ENCODE measurements around the gene LRRK1. TPM values are rescaled to one million over a fixed set of nuclear protein-coding genes. Genes with fewer than 3 reads are reported as not detected.

LRRK1 gene
- total RNA-seq, 3 donors from 2014 or later (not counting 1 experiment from before 2014, with no cell fraction given) = 1.2 to 5.5 (median 3.2) TPM

DNA sequence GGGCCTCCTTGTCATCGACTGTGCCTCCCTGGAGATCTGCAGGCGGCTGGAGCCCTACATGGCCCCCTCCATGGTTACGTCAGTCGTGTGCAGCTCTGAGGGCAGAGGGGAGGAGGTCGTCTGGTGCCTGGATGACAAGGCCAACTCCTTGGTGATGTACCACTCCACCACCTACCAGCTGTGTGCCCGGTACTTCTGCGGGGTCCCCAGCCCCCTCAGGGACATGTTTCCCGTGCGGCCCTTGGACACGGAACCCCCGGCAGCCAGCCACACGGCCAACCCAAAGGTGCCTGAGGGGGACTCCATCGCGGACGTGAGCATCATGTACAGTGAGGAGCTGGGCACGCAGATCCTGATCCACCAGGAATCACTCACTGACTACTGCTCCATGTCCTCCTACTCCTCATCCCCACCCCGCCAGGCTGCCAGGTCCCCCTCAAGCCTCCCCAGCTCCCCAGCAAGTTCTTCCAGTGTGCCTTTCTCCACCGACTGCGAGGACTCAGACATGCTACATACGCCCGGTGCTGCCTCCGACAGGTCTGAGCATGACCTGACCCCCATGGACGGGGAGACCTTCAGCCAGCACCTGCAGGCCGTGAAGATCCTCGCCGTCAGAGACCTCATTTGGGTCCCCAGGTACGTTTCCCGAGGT lies 146.5 kb downstream of the LRRK1 start:
- Histone ChIP-seq H3K27me3 (ENCODE audit: control insufficient read depth, insufficient read depth, low read length) (no peaks in the 10 kb centered on the region), H3K27ac (ENCODE audit: low read length) (no peak overlapping the region), H3K36me3 (ENCODE audit: control insufficient read depth, insufficient read depth, low read length) (no peaks in the 10 kb centered on the region), H3K4me1 (ENCODE audit: control insufficient read depth, insufficient read depth, low read length) (no peaks in the 10 kb centered on the region), H3K4me3 (ENCODE audit: low read length) (no peak overlapping the region), H3K9me3 (ENCODE audit: control insufficient read depth, insufficient read depth, low read length) (no peaks in the 10 kb centered on the region)
- H3K27ac Mint-ChIP-seq = no peak overlapping the region
- no peaks in the 10 kb centered on the region for H3K9me3 Mint-ChIP-seq
- H3K4me1 Mint-ChIP-seq = no peaks in the 10 kb centered on the region
- TF ChIP-seq, protein P1, sequence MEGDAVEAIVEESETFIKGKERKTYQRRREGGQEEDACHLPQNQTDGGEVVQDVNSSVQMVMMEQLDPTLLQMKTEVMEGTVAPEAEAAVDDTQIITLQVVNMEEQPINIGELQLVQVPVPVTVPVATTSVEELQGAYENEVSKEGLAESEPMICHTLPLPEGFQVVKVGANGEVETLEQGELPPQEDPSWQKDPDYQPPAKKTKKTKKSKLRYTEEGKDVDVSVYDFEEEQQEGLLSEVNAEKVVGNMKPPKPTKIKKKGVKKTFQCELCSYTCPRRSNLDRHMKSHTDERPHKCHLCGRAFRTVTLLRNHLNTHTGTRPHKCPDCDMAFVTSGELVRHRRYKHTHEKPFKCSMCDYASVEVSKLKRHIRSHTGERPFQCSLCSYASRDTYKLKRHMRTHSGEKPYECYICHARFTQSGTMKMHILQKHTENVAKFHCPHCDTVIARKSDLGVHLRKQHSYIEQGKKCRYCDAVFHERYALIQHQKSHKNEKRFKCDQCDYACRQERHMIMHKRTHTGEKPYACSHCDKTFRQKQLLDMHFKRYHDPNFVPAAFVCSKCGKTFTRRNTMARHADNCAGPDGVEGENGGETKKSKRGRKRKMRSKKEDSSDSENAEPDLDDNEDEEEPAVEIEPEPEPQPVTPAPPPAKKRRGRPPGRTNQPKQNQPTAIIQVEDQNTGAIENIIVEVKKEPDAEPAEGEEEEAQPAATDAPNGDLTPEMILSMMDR (IDR thresholded peaks at IDR 0.05) = no peak
- intact Hi-C loops (cut with micrococcal nuclease) = no loop called here
- ATAC-seq (no peak), DNase-seq (no peak)
- H3K36me3 Mint-ChIP-seq = no peaks in the 10 kb centered on the region
- H3K4me3 Mint-ChIP-seq = no peak overlapping the region
- peaks cover 0 to 4% of the 10 kb centered on the region in 2 donors for H3K27me3 Mint-ChIP-seq (ENCODE audit: low read depth in 2 of 2)
- 92% methylated on average over 28 of the region's 28 CpGs for WGBS (ENCODE audit: insufficient coverage)

DNA sequence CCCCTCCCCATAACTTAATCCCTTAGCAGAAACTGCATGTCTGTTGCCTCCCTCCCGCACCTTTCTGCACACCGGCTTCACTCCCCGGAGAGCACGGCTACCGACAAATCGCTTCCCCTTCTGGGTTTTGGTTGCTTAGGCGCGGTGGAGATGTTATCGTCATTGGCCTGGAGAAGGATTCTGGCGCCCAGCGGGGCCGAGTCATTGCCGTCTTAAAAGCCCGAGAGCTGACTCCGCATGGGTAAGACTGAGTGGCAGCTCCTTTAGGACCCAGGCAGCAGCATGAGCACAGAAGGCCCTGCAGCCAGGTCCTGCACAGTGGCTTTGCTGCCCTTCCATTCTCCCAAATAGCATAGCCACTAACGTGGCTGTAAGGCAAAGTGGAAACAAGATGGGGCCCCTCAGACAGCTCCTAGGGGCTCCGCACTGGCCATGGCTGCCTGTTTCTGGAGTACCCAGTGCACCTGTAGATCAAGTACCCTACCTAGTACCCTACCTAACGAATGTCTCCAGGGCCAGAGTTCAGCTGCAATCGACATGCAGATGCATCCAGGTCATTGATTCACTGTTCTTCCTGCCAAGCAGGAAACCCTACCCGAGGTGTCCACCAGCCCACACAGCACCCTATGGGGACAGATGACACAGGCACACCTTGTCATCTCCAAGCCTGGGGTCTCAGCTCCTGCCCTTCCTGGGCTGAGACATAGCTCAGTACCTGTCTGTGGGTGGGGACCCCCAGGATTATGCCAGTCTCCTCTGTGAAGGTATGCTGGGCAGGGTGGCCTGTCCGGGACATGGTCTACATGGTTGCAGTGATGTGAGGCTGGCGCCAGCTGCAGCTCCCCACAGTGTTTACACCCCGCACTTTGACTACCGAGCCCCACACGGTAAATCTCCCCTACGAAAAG lies 147.6 kb downstream of the LRRK1 start:
- no peak for DNase-seq
- H3K4me1 Mint-ChIP-seq = no peaks in the 10 kb centered on the region
- H3K36me3 Mint-ChIP-seq = no peaks in the 10 kb centered on the region
- Histone ChIP-seq H3K4me1 (ENCODE audit: control insufficient read depth, insufficient read depth, low read length) (no peaks in the 10 kb centered on the region), H3K9me3 (ENCODE audit: control insufficient read depth, insufficient read depth, low read length) (no peaks in the 10 kb centered on the region), H3K36me3 (ENCODE audit: control insufficient read depth, insufficient read depth, low read length) (no peaks in the 10 kb centered on the region), H3K27me3 (ENCODE audit: control insufficient read depth, insufficient read depth, low read length) (no peaks in the 10 kb centered on the region), H3K4me3 (ENCODE audit: low read length) (no peak overlapping the region), H3K27ac (ENCODE audit: low read length) (no peak overlapping the region)
- intact Hi-C loops (cut with micrococcal nuclease) = no loop called here
- ATAC-seq = no peak
- H3K9me3 Mint-ChIP-seq = no peaks in the 10 kb centered on the region
- WGBS (ENCODE audit: insufficient coverage) = 87% methylated on average over 26 of the region's 26 CpGs
- H3K27ac Mint-ChIP-seq = no peak overlapping the region
- peaks cover 0 to 4% of the 10 kb centered on the region in 2 donors for H3K27me3 Mint-ChIP-seq (ENCODE audit: low read depth in 2 of 2)
- no peak overlapping the region for H3K4me3 Mint-ChIP-seq
- TF ChIP-seq, protein P1 (IDR thresholded peaks at IDR 0.05) = no peak

DNA sequence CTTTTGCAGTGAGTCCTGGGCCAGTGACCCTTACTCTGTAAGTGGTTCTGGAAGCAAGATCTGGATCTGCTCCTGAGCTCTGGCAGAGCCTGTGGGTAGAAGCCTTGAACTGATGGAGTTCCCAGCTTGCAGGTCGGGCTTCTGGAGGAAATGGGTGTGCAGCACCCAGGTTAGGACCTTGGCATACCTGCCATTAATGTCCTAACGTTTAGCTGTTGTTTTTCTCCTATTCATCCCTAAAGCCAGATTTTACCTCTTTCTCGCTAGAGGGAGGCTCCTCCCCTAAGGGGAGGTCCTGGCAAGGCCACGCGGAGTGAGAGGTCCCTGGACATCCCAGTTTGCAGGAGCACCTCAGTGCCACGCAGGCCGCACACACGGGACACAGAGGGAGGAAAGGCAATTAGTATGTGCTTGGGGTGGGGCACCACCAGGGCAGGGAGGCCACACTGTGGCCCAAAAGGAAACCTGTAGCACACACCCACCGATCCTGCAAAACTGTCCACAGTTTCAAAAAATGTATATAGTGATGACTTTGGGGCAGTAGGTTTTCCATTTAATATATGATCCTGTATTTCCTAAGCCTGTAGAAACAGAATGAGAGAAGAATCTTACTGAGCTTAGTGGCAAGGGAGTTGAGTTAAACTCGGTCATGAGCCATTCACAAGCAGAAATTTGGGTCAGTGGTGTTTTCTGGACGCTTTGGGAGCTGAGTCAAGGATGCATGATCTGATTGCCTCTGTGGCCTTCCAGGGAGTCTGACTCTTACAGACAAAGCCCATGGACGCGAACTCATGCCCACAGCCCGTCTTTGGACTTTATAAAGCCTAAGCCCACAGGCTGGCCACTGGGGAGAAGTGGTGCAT lies 148.7 kb downstream of the LRRK1 start:
- H3K4me3 ChIP-seq (ENCODE audit: low read length) = no peak overlapping the region
- H3K4me1 ChIP-seq (ENCODE audit: control insufficient read depth, insufficient read depth, low read length) = no peaks in the 10 kb centered on the region
- no peak overlapping the region for H3K27ac Mint-ChIP-seq
- no peaks in the 10 kb centered on the region for H3K9me3 ChIP-seq (ENCODE audit: control insufficient read depth, insufficient read depth, low read length)
- no peaks in the 10 kb centered on the region for H3K9me3 Mint-ChIP-seq
- TF ChIP-seq, protein P1 (IDR thresholded peaks at IDR 0.05) = no peak
- no peak overlapping the region for H3K4me3 Mint-ChIP-seq
- no peaks in the 10 kb centered on the region for H3K36me3 Mint-ChIP-seq
- ATAC-seq (no peak), DNase-seq (no peak)
- no peaks in the 10 kb centered on the region for H3K4me1 Mint-ChIP-seq
- 88% methylated on average over 13 of the region's 14 CpGs for WGBS (ENCODE audit: insufficient coverage)
- H3K27me3 Mint-ChIP-seq (ENCODE audit: low read depth in 2 of 2) = peaks cover 0 to 7% of the 10 kb centered on the region in 2 donors
- H3K27me3 ChIP-seq (ENCODE audit: control insufficient read depth, insufficient read depth, low read length) = no peaks in the 10 kb centered on the region
- H3K36me3 ChIP-seq (ENCODE audit: control insufficient read depth, insufficient read depth, low read length) = no peaks in the 10 kb centered on the region
- intact Hi-C loops (cut with micrococcal nuclease) = no loop called here
- H3K27ac ChIP-seq (ENCODE audit: low read length) = no peak overlapping the region

Measured in natural killer cell (primary cell).